Stimulated activated CD4-positive, alpha-beta T cell treated with anti-CD3 and anti-CD28 coated beads, Interleukin-4, amount 100 ng/mL, for 1 hour (primary cell): ENCODE measurements around the gene TSHZ2.

Source experiments
- DNase-seq: peaks from one replicate; pipeline ENCODE4 v3.0.0-alpha.2; 2020

TSHZ2 gene

DNA sequence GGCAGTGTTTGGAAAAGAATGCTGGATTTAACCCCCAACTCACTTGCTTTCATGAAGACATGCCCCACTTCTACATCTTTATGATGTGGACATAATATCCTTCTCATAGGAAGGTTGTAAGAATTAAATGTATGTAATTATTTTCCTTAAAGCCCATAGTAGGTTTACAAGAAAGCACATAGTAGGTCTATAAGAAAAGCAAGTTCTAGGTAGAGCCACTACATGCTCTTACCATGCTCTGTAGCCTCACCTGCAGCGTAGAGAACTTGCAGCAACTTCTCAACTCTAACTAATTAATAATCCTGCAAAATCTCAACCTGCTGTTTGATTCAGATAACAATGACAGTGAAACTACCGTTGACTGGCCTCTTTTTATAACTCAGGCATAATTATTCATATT lies 288.4 kb downstream of the TSHZ2 start:
- DNase-seq = no peak

DNA sequence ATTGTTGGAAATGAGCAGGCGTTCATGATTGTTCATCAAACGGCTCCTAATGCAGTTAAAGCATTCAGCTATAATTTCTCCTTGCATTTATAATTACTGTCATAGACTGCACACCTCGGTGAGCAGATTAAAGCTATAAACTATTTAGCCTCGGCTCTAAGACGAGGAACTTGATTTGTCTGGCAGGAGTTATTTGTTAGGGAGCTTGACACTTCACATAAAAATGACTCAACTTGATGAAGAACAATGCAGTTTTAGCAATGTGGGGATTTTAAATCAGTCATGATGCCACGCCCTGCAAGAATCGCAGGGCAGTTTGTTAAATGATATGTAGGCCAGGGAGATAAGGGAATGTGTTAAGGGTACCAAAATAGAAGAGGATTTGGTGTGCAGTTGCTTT lies 290.2 kb downstream of the TSHZ2 start:
- DNase-seq = no peak

DNA sequence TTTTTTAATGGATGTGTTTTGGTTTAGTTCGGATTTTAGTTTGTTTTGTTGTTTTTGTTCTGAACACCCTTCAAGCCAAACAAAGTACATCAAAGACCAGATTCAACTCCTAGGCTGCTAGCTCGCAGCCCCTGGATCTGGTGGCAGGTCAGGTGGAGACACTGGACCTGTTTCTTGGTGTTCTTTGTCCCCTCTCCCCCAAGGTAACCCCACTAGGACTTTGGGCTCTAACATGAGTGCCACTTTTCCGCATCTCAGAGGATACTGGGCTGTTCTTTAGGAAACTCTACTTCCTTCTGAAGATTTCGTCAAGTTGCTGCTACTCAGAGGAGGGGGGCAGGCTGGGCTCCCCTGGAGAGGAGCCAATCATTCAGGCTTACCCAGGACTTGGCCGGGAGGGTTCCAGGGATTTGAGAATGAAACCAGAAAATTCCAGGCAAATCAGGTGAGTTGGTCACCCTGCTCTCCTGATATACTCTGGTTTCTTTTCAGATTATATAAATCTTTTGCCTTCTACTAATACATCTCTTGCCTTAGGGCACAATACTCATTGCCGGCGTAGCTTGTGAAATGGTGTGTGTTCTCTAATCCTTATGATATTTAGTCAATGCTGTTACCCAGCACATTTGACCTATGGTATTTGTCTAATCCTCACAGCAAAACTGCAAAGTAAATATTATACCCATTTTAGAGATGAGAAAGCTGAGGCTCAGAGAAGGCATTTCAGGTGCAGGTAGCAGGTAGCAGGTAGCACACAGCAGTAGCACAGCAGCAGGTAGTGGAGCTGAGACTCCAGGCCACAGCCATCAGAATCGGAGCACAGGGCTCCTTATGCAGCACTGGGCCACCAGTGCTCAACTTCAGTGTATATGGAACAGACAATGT lies 291.6 kb downstream of the TSHZ2 start:
- DNase-seq = no peak

GRCh38 chr20:53264604-53265003 lies 292.4 kb downstream of the TSHZ2 start:
- DNase-seq = no peak

- no peak for DNase-seq
These were observed 293.2 kb downstream of the TSHZ2 start for GRCh38 chr20:53265304-53265875.

DNA sequence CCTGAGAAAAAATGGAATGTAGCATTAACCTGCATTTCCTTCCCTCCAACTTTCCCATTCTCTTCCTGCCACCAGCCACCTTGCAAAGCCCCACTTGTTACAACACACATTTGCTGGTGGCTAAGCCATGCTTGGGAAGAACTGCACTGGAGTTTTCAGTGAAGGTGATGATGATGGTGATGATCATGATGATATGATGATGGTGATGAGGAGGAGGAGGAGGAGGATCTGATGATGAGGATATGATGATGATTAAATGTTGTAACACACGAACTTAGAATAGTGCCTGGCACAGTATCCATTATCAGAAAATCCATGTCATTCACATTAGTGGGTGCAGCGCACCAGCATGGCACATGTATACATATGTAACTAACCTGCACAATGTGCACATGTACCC lies 297.2 kb downstream of the TSHZ2 start:
- no peak for DNase-seq

- DNase-seq = no peak
These were observed 298.7 kb downstream of the TSHZ2 start for GRCh38 chr20:53270792-53271375.

- no peak for DNase-seq
These were observed 302.2 kb downstream of the TSHZ2 start for GRCh38 chr20:53274365-53274764.

DNA sequence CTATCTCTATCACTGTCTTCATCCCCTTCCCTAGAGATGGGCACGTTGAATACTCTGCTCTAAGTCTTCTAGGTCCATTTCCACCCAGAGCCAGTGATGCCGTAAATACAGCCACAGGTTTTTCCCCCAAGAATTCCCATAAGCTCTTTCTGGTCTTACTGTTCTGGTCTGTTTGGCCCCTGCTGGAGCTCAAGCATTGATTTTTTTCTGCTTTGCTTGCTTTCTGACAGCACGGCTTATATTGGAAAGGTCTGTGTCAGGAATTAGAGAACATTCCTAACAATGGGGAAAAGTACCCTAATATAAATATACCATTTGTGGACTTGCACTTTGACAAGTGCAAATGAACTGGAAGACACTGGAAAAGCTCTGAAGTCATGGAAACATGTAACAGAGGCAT lies 302.6 kb downstream of the TSHZ2 start:
- DNase-seq = no peak

DNA sequence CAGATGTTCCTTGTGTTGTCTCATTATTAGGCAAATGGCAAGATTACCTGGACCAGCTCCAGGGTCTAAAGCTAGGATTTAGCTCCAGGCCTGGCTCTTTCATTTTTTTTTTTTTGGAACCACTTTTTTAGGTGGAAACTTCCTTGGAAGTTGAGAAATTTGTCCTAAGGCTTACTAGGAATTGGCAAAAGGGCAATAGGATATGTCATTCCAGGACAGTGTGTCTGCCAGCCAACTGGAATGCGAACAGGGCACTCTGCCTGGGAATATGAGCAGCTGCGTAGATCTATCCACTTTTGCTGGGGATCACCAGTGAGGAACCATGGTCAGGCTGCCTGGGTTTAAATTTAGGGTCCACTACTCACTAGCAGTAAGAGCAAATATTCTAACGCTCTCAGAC lies 304.0 kb downstream of the TSHZ2 start:
- no peak for DNase-seq

DNA sequence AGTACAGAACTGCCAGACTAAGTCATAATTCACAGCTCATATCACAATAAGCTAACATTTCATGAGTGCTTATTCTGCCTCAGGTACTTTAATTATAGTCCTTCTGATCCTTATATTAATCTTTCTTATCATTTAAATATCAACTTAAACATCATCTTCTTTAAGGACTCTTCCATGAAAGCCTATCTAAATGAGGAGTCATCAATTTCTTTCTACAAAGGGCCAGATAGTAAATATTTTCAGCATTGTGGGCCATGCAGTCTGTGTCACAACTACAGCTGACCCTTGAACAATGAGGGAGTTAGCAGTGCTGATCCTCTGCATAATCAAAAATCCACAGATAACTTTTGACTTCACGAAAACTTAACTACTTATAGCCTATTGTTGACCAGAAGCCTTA lies 306.4 kb downstream of the TSHZ2 start:
- DNase-seq = no peak

DNA sequence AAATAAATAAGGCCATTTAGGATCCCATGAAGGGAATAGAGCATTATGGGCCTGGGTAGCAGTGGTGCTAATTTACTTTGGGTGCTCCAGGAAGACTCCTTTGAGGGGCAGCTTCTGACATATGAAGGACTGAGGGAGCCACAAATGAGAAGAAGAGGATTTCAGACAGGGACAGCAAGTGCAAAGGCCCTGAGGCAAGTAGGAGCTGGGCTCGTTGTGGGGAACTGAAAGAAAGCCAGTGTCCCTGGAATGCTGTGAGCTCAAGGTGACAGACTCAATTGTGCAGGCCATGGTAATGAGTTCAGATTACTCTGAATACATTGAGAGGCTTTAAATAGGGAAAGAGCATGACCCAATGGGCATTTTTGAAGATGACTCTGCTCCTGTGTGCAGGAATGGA lies 307.6 kb downstream of the TSHZ2 start:
- DNase-seq = no peak

DNA sequence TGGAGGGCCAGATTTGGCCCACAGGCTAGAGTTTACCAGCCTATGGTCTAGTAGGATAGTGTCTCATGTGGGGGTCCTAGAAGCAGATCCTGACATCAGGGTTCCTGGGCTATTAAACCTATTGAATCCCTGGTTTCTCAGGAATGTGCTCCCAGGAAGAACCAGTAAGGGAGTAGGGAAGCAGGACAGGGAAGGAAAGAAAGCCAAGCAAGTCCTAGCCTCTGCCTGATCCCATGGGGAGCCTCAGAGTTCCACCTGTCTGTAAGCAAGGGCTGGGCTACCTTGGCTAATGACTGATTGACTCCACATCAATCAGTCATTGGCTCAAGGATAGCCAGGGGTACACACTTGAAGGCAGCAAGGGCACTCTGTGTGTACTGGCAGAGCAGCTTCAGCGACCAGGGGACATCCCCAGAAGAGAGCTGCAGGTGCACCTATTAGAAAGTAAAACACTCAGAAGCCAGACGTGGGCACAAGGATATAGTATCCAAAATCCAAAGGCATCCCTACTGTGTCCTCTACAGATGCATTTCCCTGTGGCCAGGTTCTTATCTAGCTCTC lies 309.5 kb downstream of the TSHZ2 start:
- no peak for DNase-seq

- no peak for DNase-seq
These were observed 310.2 kb downstream of the TSHZ2 start for GRCh38 chr20:53282217-53282955.

DNA sequence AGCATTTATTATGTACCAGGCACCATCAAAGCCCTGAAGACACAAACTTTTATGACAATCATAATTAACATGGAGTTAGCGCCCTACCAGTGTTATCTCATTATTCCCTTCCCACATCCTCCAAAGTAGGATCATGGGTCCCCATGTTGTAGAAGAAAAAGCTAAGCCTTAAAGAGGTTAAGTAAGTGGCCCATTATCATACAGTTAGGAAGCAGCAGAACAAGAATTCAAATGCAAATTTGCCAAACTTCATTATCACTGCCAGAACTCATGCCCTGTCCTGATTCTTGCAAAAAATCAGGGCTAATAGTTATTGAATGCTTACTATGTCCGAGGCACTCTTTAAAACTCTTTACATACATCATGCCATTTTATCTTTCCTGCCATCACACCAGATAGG lies 310.9 kb downstream of the TSHZ2 start:
- no peak for DNase-seq

- DNase-seq = no peak
These were observed 311.4 kb downstream of the TSHZ2 start for GRCh38 chr20:53283597-53283996.

DNA sequence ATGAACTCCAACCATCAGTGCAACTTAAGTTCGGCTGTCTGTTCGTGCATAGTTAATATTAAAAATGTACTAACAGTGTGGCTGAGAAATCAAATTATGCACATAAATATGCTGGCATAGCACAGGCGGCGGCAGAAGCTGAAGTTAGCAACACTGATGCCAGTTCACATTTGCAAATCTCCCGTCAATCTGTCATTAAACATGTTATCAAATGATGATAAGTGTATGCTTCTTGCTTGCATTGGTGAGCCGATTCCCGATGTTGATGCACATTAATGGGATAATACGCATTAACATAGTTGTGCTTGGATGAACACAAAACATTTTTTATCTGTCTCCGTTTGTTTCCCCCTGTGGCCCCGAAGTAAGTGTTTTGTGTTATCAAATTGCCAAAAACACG lies 312.1 kb downstream of the TSHZ2 start:
- DNase-seq = no peak

GRCh38 chr20:53284696-53285095 lies 312.5 kb downstream of the TSHZ2 start:
- no peak for DNase-seq

DNA sequence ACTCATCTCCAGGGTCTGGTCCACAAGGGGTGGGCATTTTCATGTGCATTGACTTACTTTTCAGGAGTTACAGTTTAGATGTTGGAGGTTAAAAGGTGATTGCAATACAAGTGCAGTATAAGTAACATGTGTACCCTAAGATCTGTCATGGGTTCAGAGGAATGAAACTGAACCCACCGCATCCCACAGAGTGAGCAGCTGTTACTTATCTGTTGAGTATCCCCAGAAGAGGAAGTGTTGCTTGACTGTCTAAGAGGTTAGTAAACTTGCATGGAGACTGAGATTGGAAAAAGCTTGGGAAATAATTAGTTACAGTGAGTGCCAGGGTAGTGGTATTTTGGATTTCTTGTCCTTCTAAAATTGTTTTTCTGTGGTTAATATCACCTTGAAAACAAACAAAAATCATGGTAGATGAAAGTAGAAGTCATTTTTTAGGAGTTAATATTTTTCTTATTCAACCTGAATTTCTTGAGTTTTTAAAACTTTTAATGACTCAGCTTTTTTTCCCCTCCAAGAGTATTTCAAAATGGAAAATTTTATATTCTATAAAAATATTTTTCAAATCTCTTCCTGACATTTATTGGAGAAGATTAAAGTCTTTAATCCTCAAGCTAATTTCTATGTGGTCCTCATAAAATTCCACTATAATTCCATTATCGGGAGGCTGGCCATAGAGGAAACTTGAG lies 315.3 kb downstream of the TSHZ2 start:
- no peak for DNase-seq

GRCh38 chr20:53291548-53291947 lies 319.4 kb downstream of the TSHZ2 start:
- DNase-seq = no peak

DNA sequence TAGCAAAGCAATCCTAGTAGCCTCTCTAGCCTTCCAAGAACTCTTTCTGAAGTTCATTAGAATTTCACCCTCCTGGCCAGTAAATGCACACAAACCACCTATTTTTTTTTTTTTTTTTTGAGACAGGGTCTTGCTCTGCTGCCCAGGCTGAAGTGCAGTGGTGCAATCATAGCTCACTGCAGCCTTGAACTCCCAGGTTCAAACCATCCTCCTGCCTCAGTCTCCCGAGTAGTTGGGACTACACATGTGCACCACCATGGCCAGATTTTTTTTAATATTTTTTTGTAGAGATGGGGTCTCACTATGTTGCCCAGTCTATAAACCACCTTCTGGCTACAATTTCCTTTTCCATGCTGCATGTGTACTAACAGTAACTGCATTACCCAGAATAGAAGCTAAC lies 320.2 kb downstream of the TSHZ2 start:
- DNase-seq = no peak

DNA sequence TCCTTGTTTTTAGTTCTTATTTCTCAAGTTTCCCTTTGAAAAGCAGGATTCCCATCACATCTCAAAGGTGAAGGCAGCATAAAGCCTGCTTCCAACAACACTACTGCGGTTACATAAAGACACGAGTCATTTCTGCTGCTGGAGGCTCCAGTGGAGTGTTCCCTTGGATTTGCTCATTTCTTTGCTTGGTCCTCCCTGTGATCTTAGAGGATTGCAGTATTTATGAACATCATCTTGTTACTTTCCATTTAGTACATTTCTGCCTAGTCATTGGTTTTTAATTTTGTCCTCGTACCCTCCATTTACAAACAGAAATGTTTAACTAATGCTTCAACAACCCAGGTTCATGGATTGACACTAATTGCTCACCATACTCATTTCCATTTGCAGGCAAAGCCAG lies 322.6 kb downstream of the TSHZ2 start:
- DNase-seq = no peak

DNA sequence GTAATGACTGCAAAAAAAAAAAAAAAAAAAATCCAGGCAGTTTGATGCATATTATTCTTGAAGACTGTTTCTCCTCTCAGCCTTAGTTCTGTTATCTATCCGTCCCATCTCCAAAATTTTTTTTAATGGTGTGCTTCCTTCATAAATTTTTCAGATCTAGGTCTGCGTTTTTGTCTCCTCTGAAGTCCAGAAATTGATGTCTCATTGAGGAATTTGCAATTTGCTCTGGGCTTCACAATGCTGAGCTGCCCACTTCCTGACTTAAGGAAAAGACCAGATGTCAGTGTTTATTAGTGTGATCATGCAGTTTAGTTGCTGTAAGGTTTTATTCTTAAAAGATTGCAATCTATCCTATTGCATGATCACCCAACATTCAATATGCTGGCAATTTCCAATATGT lies 323.9 kb downstream of the TSHZ2 start:
- DNase-seq = no peak
